ENCODE results near the gene RFC5.

The RFC5 gene

GRCh38 chr12:118059341-118060191 lies 43.1 kb downstream of the RFC5 start:
- H3K27me3 ChIP-seq (ENCODE audit: control insufficient read depth in 1 of 2, insufficient read depth in 2 of 2, low read length in 2 of 2): no peaks in the 10 kb centered on the region
- H3K27ac ChIP-seq (ENCODE audit: low read depth, low read length): peak overlapping the region; percentile 92
- H3K9ac ChIP-seq (ENCODE audit: low read depth in 1 of 2, low read length in 2 of 2): peak overlapping the region; percentile 85 to 97
- H3K4me3 ChIP-seq (ENCODE audit: low read depth in 1 of 2, low read length in 2 of 2): peak overlapping the region; percentile 88 to 90
- peaks cover 36 to 41% of the 10 kb centered on the region in 2 donors for H3K4me1 ChIP-seq (ENCODE audit: control insufficient read depth in 1 of 2, insufficient read depth in 2 of 2, low read length in 2 of 2)
- H3K9me3 ChIP-seq (ENCODE audit: control insufficient read depth in 1 of 2, low read length in 2 of 2): no peaks in the 10 kb centered on the region
- no peaks in the 10 kb centered on the region for H3K36me3 ChIP-seq (ENCODE audit: control insufficient read depth in 1 of 2, insufficient read depth in 2 of 2, low read length in 2 of 2)

GRCh38 chr12:118060301-118061010 lies 44.0 kb downstream of the RFC5 start:
- peaks cover 37 to 42% of the 10 kb centered on the region in 2 donors for H3K4me1 ChIP-seq (ENCODE audit: control insufficient read depth in 1 of 2, insufficient read depth in 2 of 2, low read length in 2 of 2)
- peak overlapping the region; percentile 88 to 90 for H3K4me3 ChIP-seq (ENCODE audit: low read depth in 1 of 2, low read length in 2 of 2)
- no peaks in the 10 kb centered on the region for H3K9me3 ChIP-seq (ENCODE audit: control insufficient read depth in 1 of 2, low read length in 2 of 2)
- H3K27ac ChIP-seq (ENCODE audit: low read depth, low read length): peak overlapping the region; percentile 92
- no peaks in the 10 kb centered on the region for H3K36me3 ChIP-seq (ENCODE audit: control insufficient read depth in 1 of 2, insufficient read depth in 2 of 2, low read length in 2 of 2)
- H3K9ac ChIP-seq (ENCODE audit: low read depth in 1 of 2, low read length in 2 of 2): peak overlapping the region; percentile 85 to 97
- no peaks in the 10 kb centered on the region for H3K27me3 ChIP-seq (ENCODE audit: control insufficient read depth in 1 of 2, insufficient read depth in 2 of 2, low read length in 2 of 2)

GRCh38 chr12:118061011-118061872 lies 44.7 kb downstream of the RFC5 start, which contains the start of gene WSB2:
Gene WSB2, minus strand, starts transcription at chr12:118061179. Its CDS starts 131 bp downstream, at chr12:118061048.
- Histone ChIP-seq H3K36me3 (ENCODE audit: control insufficient read depth in 1 of 2, insufficient read depth in 2 of 2, low read length in 2 of 2) (peaks cover 0 to under 1% of the 10 kb centered on the region in 2 donors), H3K27me3 (ENCODE audit: control insufficient read depth in 1 of 2, insufficient read depth in 2 of 2, low read length in 2 of 2) (no peaks in the 10 kb centered on the region), H3K27ac (ENCODE audit: low read depth, low read length) (peak within 1 kb of the TSS; percentile 92), H3K4me1 (ENCODE audit: control insufficient read depth in 1 of 2, insufficient read depth in 2 of 2, low read length in 2 of 2) (peaks cover 30 to 36% of the 10 kb centered on the region in 2 donors), H3K4me3 (ENCODE audit: low read depth in 1 of 2, low read length in 2 of 2) (peak within 1 kb of the TSS; percentile 90 to 91), H3K9ac (ENCODE audit: low read depth in 1 of 2, low read length in 2 of 2) (peak within 1 kb of the TSS; percentile 97 to 98), H3K9me3 (ENCODE audit: control insufficient read depth in 1 of 2, low read length in 2 of 2) (no peaks in the 10 kb centered on the region)

GRCh38 chr12:118061873-118062843 lies 45.7 kb downstream of the RFC5 start:
- peak overlapping the region; percentile 92 for H3K27ac ChIP-seq (ENCODE audit: low read depth, low read length)
- H3K9me3 ChIP-seq (ENCODE audit: control insufficient read depth in 1 of 2, low read length in 2 of 2): no peaks in the 10 kb centered on the region
- peak overlapping the region; percentile 90 to 91 for H3K4me3 ChIP-seq (ENCODE audit: low read depth in 1 of 2, low read length in 2 of 2)
- H3K4me1 ChIP-seq (ENCODE audit: control insufficient read depth in 1 of 2, insufficient read depth in 2 of 2, low read length in 2 of 2): peaks cover 24 to 34% of the 10 kb centered on the region in 2 donors
- no peaks in the 10 kb centered on the region for H3K27me3 ChIP-seq (ENCODE audit: control insufficient read depth in 1 of 2, insufficient read depth in 2 of 2, low read length in 2 of 2)
- H3K36me3 ChIP-seq (ENCODE audit: control insufficient read depth in 1 of 2, insufficient read depth in 2 of 2, low read length in 2 of 2): peaks cover 0 to 6% of the 10 kb centered on the region in 2 donors
- H3K9ac ChIP-seq (ENCODE audit: low read depth in 1 of 2, low read length in 2 of 2): peak overlapping the region; percentile 96 to 98

- no peaks in the 10 kb centered on the region for H3K9me3 ChIP-seq (ENCODE audit: control insufficient read depth in 1 of 2, low read length in 2 of 2)
- peaks cover 0 to 13% of the 10 kb centered on the region in 2 donors for H3K36me3 ChIP-seq (ENCODE audit: control insufficient read depth in 1 of 2, insufficient read depth in 2 of 2, low read length in 2 of 2)
- H3K27ac ChIP-seq (ENCODE audit: low read depth, low read length): no peak overlapping the region
- H3K9ac ChIP-seq (ENCODE audit: low read depth in 1 of 2, low read length in 2 of 2): no peak overlapping the region
- H3K4me3 ChIP-seq (ENCODE audit: low read depth in 1 of 2, low read length in 2 of 2): peak overlapping the region in 1 of 2 donors; percentile 21
- H3K27me3 ChIP-seq (ENCODE audit: control insufficient read depth in 1 of 2, insufficient read depth in 2 of 2, low read length in 2 of 2): no peaks in the 10 kb centered on the region
- peaks cover 24 to 34% of the 10 kb centered on the region in 2 donors for H3K4me1 ChIP-seq (ENCODE audit: control insufficient read depth in 1 of 2, insufficient read depth in 2 of 2, low read length in 2 of 2)
Measured at GRCh38 chr12:118063576-118064391, 47.3 kb downstream of the RFC5 start.

GRCh38 chr12:118064608-118065007 lies 48.1 kb downstream of the RFC5 start:
- H3K9me3 ChIP-seq (ENCODE audit: control insufficient read depth in 1 of 2, low read length in 2 of 2): no peaks in the 10 kb centered on the region
- H3K36me3 ChIP-seq (ENCODE audit: control insufficient read depth in 1 of 2, insufficient read depth in 2 of 2, low read length in 2 of 2): peaks cover 0 to 14% of the 10 kb centered on the region in 2 donors
- H3K9ac ChIP-seq (ENCODE audit: low read depth in 1 of 2, low read length in 2 of 2): no peak overlapping the region
- H3K4me1 ChIP-seq (ENCODE audit: control insufficient read depth in 1 of 2, insufficient read depth in 2 of 2, low read length in 2 of 2): peaks cover 24 to 29% of the 10 kb centered on the region in 2 donors
- H3K4me3 ChIP-seq (ENCODE audit: low read depth in 1 of 2, low read length in 2 of 2): peak overlapping the region in 1 of 2 donors; percentile 11
- no peaks in the 10 kb centered on the region for H3K27me3 ChIP-seq (ENCODE audit: control insufficient read depth in 1 of 2, insufficient read depth in 2 of 2, low read length in 2 of 2)
- no peak overlapping the region for H3K27ac ChIP-seq (ENCODE audit: low read depth, low read length)

GRCh38 chr12:118065380-118065779 lies 48.9 kb downstream of the RFC5 start:
- H3K27ac ChIP-seq (ENCODE audit: low read depth, low read length): no peak overlapping the region

GRCh38 chr12:118068445-118068844 lies 51.9 kb downstream of the RFC5 start:
- no peaks in the 10 kb centered on the region for H3K9me3 ChIP-seq (ENCODE audit: control insufficient read depth in 1 of 2, low read length in 2 of 2)
- H3K27me3 ChIP-seq (ENCODE audit: control insufficient read depth in 1 of 2, insufficient read depth in 2 of 2, low read length in 2 of 2): no peaks in the 10 kb centered on the region
- H3K4me1 ChIP-seq (ENCODE audit: control insufficient read depth in 1 of 2, insufficient read depth in 2 of 2, low read length in 2 of 2): peaks cover 13% of the 10 kb centered on the region in 2 donors
- H3K9ac ChIP-seq (ENCODE audit: low read depth in 1 of 2, low read length in 2 of 2): no peak overlapping the region
- no peak overlapping the region for H3K27ac ChIP-seq (ENCODE audit: low read depth, low read length)
- H3K4me3 ChIP-seq (ENCODE audit: low read depth in 1 of 2, low read length in 2 of 2): no peak overlapping the region
- H3K36me3 ChIP-seq (ENCODE audit: control insufficient read depth in 1 of 2, insufficient read depth in 2 of 2, low read length in 2 of 2): peaks cover 5 to 36% of the 10 kb centered on the region in 2 donors

More at GRCh38 chr12:118065380-118065779, 48.9 kb downstream of the RFC5 start:
- no peaks in the 10 kb centered on the region for H3K9me3 ChIP-seq (ENCODE audit: control insufficient read depth in 1 of 2, low read length in 2 of 2)
- no peak overlapping the region for H3K4me3 ChIP-seq (ENCODE audit: low read depth in 1 of 2, low read length in 2 of 2)
- H3K27me3 ChIP-seq (ENCODE audit: control insufficient read depth in 1 of 2, insufficient read depth in 2 of 2, low read length in 2 of 2): no peaks in the 10 kb centered on the region
- H3K36me3 ChIP-seq (ENCODE audit: control insufficient read depth in 1 of 2, insufficient read depth in 2 of 2, low read length in 2 of 2): peaks cover 0 to 21% of the 10 kb centered on the region in 2 donors
- peaks cover 17 to 23% of the 10 kb centered on the region in 2 donors for H3K4me1 ChIP-seq (ENCODE audit: control insufficient read depth in 1 of 2, insufficient read depth in 2 of 2, low read length in 2 of 2)
- H3K9ac ChIP-seq (ENCODE audit: low read depth in 1 of 2, low read length in 2 of 2): no peak overlapping the region

All from duodenal mucosa (tissue), 2 donors.